ENCODE data around the gene TTC39A.
A peak's percentile ranks its signal among the peaks of the same experiment; 100 is the strongest.

TTC39A gene

DNA sequence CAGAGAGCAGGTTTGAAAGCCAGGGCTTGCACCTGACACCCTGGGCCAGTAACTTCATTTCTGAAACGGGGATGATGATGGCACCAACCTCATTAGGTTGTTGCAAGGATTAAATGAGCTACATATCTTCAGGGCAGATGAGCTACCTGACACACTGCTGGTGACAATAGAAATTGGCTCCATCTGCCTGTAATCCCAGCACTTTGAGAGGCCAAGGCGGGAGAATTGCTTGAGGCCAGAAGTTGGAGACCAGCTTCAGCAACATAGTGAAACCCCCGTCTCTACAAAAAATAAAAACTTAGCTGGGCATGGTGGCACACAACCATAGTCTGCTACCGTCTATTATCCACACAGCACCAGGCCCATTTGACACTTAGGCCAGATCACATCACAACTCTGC, 6.3 kb upstream of the TTC39A start:
- 95% methylated on average over 3 of the region's 4 CpGs for WGBS (ENCODE audit: insufficient coverage)
- Histone ChIP-seq H3K4me1 (ENCODE audit: control extremely low read depth in 1 of 4, control insufficient read depth in 4 of 4, insufficient read depth in 4 of 4, low read length in 3 of 4) (peaks cover 0 to under 1% (median 0%) of the 10 kb centered on the region in 4 experiments), H3K27me3 (replicated peaks in 2 of 5; ENCODE audit: control insufficient read depth in 4 of 5, insufficient read depth in 5 of 5, low read length in 4 of 5) (no peaks in the 10 kb centered on the region), H3K4me3 (ENCODE audit: control insufficient read depth in 1 of 7, extremely low read depth in 1 of 7, insufficient read depth in 4 of 7, low read depth in 2 of 7, low read length in 6 of 7) (no peak overlapping the region), H3K9me3 (ENCODE audit: control extremely low read depth in 1 of 5, control insufficient read depth in 4 of 5, insufficient read depth in 2 of 5, low read depth in 1 of 5, low read length in 4 of 5) (no peaks in the 10 kb centered on the region), H3K27ac (ENCODE audit: insufficient read depth in 1 of 2, low read depth in 1 of 2, low read length in 2 of 2, poor library complexity in 1 of 2, severe bottlenecking in 2 of 2) (no peak overlapping the region), H3K36me3 (ENCODE audit: control insufficient read depth in 4 of 4, insufficient read depth in 4 of 4, low read length in 3 of 4) (no peaks in the 10 kb centered on the region)
- no peak for DNase-seq
- CTCF ChIA-PET = interaction anchor here (1.5 kb wide), 1 partner anchor 57 kb away, joined by 5 read pairs; no protein-coding TSS in a partner anchor
- POLR2A ChIA-PET = no interaction called here

DNA sequence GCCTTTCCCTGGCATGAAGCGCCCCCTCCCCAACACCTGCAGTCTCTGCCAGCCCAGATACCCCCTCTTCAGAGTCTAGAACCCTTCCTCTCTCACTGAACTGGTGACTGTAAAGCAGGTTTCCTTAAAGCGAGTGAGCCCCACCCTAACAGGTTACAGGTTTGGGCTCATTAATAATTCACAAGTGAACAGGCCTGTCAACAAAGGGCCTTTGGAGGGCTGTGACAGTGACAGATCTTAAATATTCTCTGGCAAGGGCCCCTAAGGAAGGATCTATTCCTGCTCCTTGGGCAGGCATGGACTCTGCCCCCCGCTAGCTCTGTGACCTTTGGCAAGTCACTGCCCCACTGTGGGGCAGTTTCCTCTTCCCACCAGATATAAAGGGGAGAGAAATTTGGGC, 5.6 kb upstream of the TTC39A start:
- no peaks in the 10 kb centered on the region for H3K9me3 ChIP-seq (ENCODE audit: control extremely low read depth in 1 of 5, control insufficient read depth in 4 of 5, insufficient read depth in 2 of 5, low read depth in 1 of 5, low read length in 4 of 5)
- H3K4me3 ChIP-seq (ENCODE audit: control insufficient read depth in 1 of 7, extremely low read depth in 1 of 7, insufficient read depth in 4 of 7, low read depth in 2 of 7, low read length in 6 of 7) = no peak overlapping the region
- ChIA-PET CTCF (interaction anchor here (1.2 to 1.5 kb wide), 2 partner anchors 18 to 58 kb away, joined by 3 to 5 read pairs; no protein-coding TSS in a partner anchor), POLR2A (no interaction called here)
- no peaks in the 10 kb centered on the region for H3K27me3 ChIP-seq (replicated peaks in 2 of 5; ENCODE audit: control insufficient read depth in 4 of 5, insufficient read depth in 5 of 5, low read length in 4 of 5)
- H3K27ac ChIP-seq (ENCODE audit: insufficient read depth in 1 of 2, low read depth in 1 of 2, low read length in 2 of 2, poor library complexity in 1 of 2, severe bottlenecking in 2 of 2) = no peak overlapping the region
- no peaks in the 10 kb centered on the region for H3K36me3 ChIP-seq (ENCODE audit: control insufficient read depth in 4 of 4, insufficient read depth in 4 of 4, low read length in 3 of 4)
- H3K4me1 ChIP-seq (ENCODE audit: control extremely low read depth in 1 of 4, control insufficient read depth in 4 of 4, insufficient read depth in 4 of 4, low read length in 3 of 4) = peaks cover 0 to 8% (median 7%) of the 10 kb centered on the region in 4 experiments
- WGBS (ENCODE audit: insufficient coverage) = 90% methylated on average over 1 of the region's 3 CpGs
- DNase-seq = no peak

DNA sequence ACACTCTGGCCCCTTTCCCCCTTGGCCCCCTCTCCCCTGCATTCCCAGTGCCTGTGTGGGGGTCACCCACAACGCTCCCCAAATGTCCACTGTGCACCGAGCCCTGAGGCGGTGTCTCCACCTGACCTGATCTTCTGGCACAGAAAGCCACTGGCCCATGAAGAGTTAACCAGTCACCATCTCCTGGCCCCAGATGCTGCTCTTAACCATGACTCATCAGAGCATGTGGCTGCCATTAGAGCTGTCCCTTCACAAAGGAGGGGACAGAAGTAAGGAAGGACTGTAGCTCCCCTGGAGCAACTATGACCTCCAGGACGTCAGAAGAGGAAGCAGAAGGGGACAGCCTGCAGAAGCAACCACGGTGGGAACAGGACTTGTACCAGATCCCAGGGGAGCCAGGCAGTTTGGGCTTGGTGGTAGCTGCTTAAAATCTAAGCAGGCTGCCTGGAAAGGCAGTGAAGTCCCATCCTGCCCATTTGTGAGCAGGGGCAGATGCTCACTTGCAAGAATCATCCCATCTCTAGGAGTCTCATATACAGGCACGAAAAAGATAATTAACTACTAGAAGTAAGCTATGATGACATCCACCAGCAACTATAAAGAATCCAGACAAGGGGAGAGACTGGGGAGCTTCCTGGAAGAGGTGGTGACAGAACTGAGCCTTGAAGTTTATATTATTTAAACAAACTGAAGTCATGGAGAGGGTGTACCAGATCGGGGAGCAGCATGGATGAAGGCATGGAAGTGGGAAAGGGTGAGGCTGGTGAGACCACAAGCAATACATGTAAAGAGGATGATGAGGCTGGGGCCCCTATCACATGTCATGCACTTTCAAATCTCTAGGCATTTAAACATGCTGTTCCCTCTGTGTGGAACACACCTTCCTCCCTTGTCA, 1.1 kb upstream of the TTC39A start:
- peaks cover 0 to 17% (median 15%) of the 10 kb centered on the region in 4 experiments for H3K4me1 ChIP-seq (ENCODE audit: control extremely low read depth in 1 of 4, control insufficient read depth in 4 of 4, insufficient read depth in 4 of 4, low read length in 3 of 4)
- H3K4me3 ChIP-seq (ENCODE audit: control insufficient read depth in 1 of 7, extremely low read depth in 1 of 7, insufficient read depth in 4 of 7, low read depth in 2 of 7, low read length in 6 of 7) = peak overlapping the region in 5 of 7 experiments; percentile 47 to 73 (median 62)
- no peaks in the 10 kb centered on the region for H3K36me3 ChIP-seq (ENCODE audit: control insufficient read depth in 4 of 4, insufficient read depth in 4 of 4, low read length in 3 of 4)
- WGBS (ENCODE audit: insufficient coverage) = 58% methylated on average over 5 of the region's 7 CpGs
- H3K9me3 ChIP-seq (ENCODE audit: control extremely low read depth in 1 of 5, control insufficient read depth in 4 of 5, insufficient read depth in 2 of 5, low read depth in 1 of 5, low read length in 4 of 5) = no peaks in the 10 kb centered on the region
- peak overlapping the region in 1 of 2 experiments; percentile 32 for H3K27ac ChIP-seq (ENCODE audit: insufficient read depth in 1 of 2, low read depth in 1 of 2, low read length in 2 of 2, poor library complexity in 1 of 2, severe bottlenecking in 2 of 2)
- H3K27me3 ChIP-seq (replicated peaks in 2 of 5; ENCODE audit: control insufficient read depth in 4 of 5, insufficient read depth in 5 of 5, low read length in 4 of 5) = peaks cover 0 to 5% (median 2%) of the 10 kb centered on the region in 5 experiments
- ChIA-PET POLR2A (no interaction called here), CTCF (interaction anchor here (1.1 to 1.8 kb wide), 6 partner anchors 10 to 450 kb away, joined by 3 to 6 read pairs (median 4); no protein-coding TSS in a partner anchor)
- DNase-seq = peak; percentile 31 to 89 (median 81)

DNA sequence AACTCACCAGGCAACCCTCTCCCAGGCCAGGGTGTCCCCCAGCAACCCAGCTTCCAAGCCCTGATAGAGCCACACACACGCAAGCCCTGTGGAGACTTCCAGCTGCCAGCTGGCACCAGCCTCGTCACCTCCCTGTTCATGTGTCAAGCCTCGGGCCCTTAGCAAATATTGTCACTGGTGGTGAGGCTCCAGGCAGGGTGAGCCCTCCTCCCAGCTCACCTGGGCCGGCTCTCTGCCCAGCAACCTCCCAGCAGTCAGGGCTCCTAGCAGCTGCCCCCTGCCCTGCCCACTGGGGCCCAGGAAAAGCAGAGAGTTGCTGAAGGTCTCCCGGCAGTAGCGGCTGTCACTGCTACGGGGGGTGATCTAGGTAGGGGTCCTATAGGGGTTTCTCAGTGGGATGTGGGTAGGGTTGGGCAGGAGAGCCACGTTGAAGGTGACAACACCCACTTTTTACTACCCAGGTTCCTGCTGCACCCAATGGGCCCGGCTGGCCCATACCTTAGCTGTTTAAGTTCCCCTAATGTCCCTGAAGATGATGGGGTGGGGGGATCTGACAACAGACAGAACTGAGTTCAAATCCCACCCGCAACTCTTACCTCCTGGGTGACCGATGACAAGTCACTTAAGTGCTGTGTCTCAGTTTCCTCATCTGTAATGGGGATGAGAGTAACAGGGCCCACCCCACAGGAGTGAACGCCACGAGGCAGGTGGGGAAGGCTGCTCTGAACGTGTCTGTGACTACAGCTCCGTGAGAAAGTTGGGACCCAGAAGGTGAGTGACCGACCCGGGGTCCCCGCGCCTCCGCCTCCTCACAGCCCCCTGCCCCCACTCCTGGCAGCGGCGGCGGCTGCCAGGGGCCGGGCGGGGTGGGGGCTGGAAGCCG, 678 bp downstream of the TTC39A start:
- Histone ChIP-seq H3K9me3 (ENCODE audit: control extremely low read depth in 1 of 5, control insufficient read depth in 4 of 5, insufficient read depth in 2 of 5, low read depth in 1 of 5, low read length in 4 of 5) (no peaks in the 10 kb centered on the region), H3K36me3 (ENCODE audit: control insufficient read depth in 4 of 4, insufficient read depth in 4 of 4, low read length in 3 of 4) (no peaks in the 10 kb centered on the region), H3K4me3 (ENCODE audit: control insufficient read depth in 1 of 7, extremely low read depth in 1 of 7, insufficient read depth in 4 of 7, low read depth in 2 of 7, low read length in 6 of 7) (peak overlapping the region in 3 of 7 experiments; percentile 25 to 52 (median 43)), H3K4me1 (ENCODE audit: control extremely low read depth in 1 of 4, control insufficient read depth in 4 of 4, insufficient read depth in 4 of 4, low read length in 3 of 4) (peaks cover 0 to 17% (median 15%) of the 10 kb centered on the region in 4 experiments), H3K27me3 (replicated peaks in 2 of 5; ENCODE audit: control insufficient read depth in 4 of 5, insufficient read depth in 5 of 5, low read length in 4 of 5) (peaks cover 0 to 5% (median 2%) of the 10 kb centered on the region in 5 experiments), H3K27ac (ENCODE audit: insufficient read depth in 1 of 2, low read depth in 1 of 2, low read length in 2 of 2, poor library complexity in 1 of 2, severe bottlenecking in 2 of 2) (no peak overlapping the region)
- POLR2A ChIA-PET = interaction anchor here (0.6 kb wide), 1 partner anchor 900 kb away, joined by 3 read pairs; no protein-coding TSS in a partner anchor
- 48% methylated on average over 18 of the region's 26 CpGs for WGBS (ENCODE audit: insufficient coverage)
- CTCF ChIA-PET = interaction anchor here (1.6 kb wide), 1 partner anchor 138 kb away, joined by 3 read pairs; no protein-coding TSS in a partner anchor
- DNase-seq = peak in 1 of 3 donors; percentile 33

DNA sequence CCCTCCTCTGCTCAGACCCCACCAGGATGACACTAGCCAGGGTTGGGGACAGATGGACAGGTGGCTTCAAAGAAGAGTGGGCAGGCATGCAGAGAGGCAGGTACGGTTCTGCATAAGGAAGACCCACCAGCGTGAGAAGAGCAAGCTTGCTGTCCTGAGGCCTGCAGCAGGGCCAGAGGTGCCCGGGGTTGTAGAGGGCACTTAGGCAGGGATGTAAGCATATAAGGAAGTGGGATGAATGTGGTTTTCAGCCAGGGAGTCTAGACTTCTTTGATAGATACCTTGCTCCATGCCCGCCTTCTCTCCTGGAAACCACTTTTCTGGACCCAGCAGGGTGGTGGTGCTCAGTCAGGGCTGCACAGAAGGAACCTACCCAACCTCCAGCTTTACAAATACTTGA, 1.4 kb downstream of the TTC39A start:
- WGBS (ENCODE audit: insufficient coverage) = 89% methylated on average over 4 of the region's 4 CpGs
- no peak for DNase-seq
- Histone ChIP-seq H3K4me1 (ENCODE audit: control extremely low read depth in 1 of 4, control insufficient read depth in 4 of 4, insufficient read depth in 4 of 4, low read length in 3 of 4) (peaks cover 0 to 17% (median 15%) of the 10 kb centered on the region in 4 experiments), H3K36me3 (ENCODE audit: control insufficient read depth in 4 of 4, insufficient read depth in 4 of 4, low read length in 3 of 4) (no peaks in the 10 kb centered on the region), H3K27me3 (replicated peaks in 2 of 5; ENCODE audit: control insufficient read depth in 4 of 5, insufficient read depth in 5 of 5, low read length in 4 of 5) (peaks cover 0 to 5% (median 2%) of the 10 kb centered on the region in 5 experiments), H3K4me3 (ENCODE audit: control insufficient read depth in 1 of 7, extremely low read depth in 1 of 7, insufficient read depth in 4 of 7, low read depth in 2 of 7, low read length in 6 of 7) (no peak overlapping the region), H3K9me3 (ENCODE audit: control extremely low read depth in 1 of 5, control insufficient read depth in 4 of 5, insufficient read depth in 2 of 5, low read depth in 1 of 5, low read length in 4 of 5) (no peaks in the 10 kb centered on the region), H3K27ac (ENCODE audit: insufficient read depth in 1 of 2, low read depth in 1 of 2, low read length in 2 of 2, poor library complexity in 1 of 2, severe bottlenecking in 2 of 2) (no peak overlapping the region)
- ChIA-PET POLR2A (no interaction called here), CTCF (no interaction called here)

DNA sequence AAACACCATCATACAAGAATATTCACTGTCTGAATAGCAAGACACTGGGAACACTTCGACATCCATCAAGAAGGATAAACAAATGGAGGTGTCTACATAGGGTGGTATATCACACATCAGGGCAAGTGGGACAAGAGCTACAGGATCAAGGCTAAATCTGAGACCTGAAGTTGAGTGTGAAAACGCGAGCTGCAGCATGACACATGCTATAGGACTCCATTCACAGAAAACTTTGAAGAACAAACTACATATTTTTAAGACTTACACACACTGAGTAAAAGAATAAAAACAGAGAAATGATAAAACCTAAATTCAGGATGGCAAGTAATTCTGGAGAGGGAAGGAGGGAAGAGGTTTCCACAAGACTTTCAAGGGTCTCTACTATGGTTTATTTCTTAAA, 2.1 kb downstream of the TTC39A start:
- Histone ChIP-seq H3K27ac (ENCODE audit: insufficient read depth in 1 of 2, low read depth in 1 of 2, low read length in 2 of 2, poor library complexity in 1 of 2, severe bottlenecking in 2 of 2) (no peak overlapping the region), H3K27me3 (replicated peaks in 2 of 5; ENCODE audit: control insufficient read depth in 4 of 5, insufficient read depth in 5 of 5, low read length in 4 of 5) (peaks cover 0 to 5% (median 2%) of the 10 kb centered on the region in 5 experiments), H3K36me3 (ENCODE audit: control insufficient read depth in 4 of 4, insufficient read depth in 4 of 4, low read length in 3 of 4) (no peaks in the 10 kb centered on the region), H3K4me3 (ENCODE audit: control insufficient read depth in 1 of 7, extremely low read depth in 1 of 7, insufficient read depth in 4 of 7, low read depth in 2 of 7, low read length in 6 of 7) (no peak overlapping the region), H3K9me3 (ENCODE audit: control extremely low read depth in 1 of 5, control insufficient read depth in 4 of 5, insufficient read depth in 2 of 5, low read depth in 1 of 5, low read length in 4 of 5) (no peaks in the 10 kb centered on the region), H3K4me1 (ENCODE audit: control extremely low read depth in 1 of 4, control insufficient read depth in 4 of 4, insufficient read depth in 4 of 4, low read length in 3 of 4) (peaks cover 0 to 17% (median 15%) of the 10 kb centered on the region in 4 experiments)
- CTCF ChIA-PET = no interaction called here
- POLR2A ChIA-PET = no interaction called here
- WGBS (ENCODE audit: insufficient coverage) = no CpG with 5 or more reads among the region's 3 CpGs
- DNase-seq = no peak

Measured in common myeloid progenitor, CD34-positive (primary cell).